ENCODE results near the gene ISLR2.
"Not testable (repeated sequence)": the region's sequence is repeated elsewhere in the genome, so short reads cannot be mapped to it uniquely, and the experiment has no call there.

ISLR2 gene

GRCh38 chr15:74158855-74159650 is 28.7 kb downstream of the ISLR2 start:
- no peak for DNase-seq

GRCh38 chr15:74159773-74160172 is 29.4 kb downstream of the ISLR2 start:
- no peak for DNase-seq

- not testable (repeated sequence) for DNase-seq
Measured at GRCh38 chr15:74160390-74160789, 30.0 kb downstream of the ISLR2 start.

- DNase-seq, result not testable (repeated sequence)
Measured at GRCh38 chr15:74162195-74162536, 31.8 kb downstream of the ISLR2 start.

- DNase-seq, result no peak
Measured at GRCh38 chr15:74165461-74165860, 35.1 kb downstream of the ISLR2 start.

GRCh38 chr15:74167891-74168331 is 37.5 kb downstream of the ISLR2 start:
- no peak for DNase-seq

GRCh38 chr15:74168711-74169126 is 38.3 kb downstream of the ISLR2 start:
- no peak for DNase-seq

GRCh38 chr15:74170071-74170844 is 39.9 kb downstream of the ISLR2 start:
- DNase-seq, result no peak

- no peak for DNase-seq
Measured at GRCh38 chr15:74170875-74171578, 40.6 kb downstream of the ISLR2 start.

GRCh38 chr15:74171965-74172541 is 41.7 kb downstream of the ISLR2 start:
- no peak for DNase-seq

- DNase-seq, result no peak
Measured at GRCh38 chr15:74172701-74173379, 42.5 kb downstream of the ISLR2 start.

- no peak for DNase-seq
Measured at GRCh38 chr15:74173380-74174218, 43.2 kb downstream of the ISLR2 start, which contains the start of gene ISLR. Gene ISLR (plus strand): TSS chr15:74173710. CDS start chr15:74174859, 1,149 bp downstream.

GRCh38 chr15:74174219-74174957 is 44.0 kb downstream of the ISLR2 start:
- DNase-seq, result no peak

- no peak for DNase-seq
Measured at GRCh38 chr15:74174958-74175253, 44.5 kb downstream of the ISLR2 start.

- DNase-seq, result no peak
Measured at GRCh38 chr15:74175271-74176191, 45.1 kb downstream of the ISLR2 start.

GRCh38 chr15:74176262-74177214 is 46.2 kb downstream of the ISLR2 start:
- no peak for DNase-seq

GRCh38 chr15:74178326-74179100 is 48.1 kb downstream of the ISLR2 start:
- no peak for DNase-seq
